CD8-positive, alpha-beta memory T cell (primary cell): Measurements from ENCODE around the gene CRKL. TPM values are rescaled to one million over a fixed set of nuclear protein-coding genes. Genes with fewer than 3 reads are reported as not detected.

Source experiments
- CTCF ChIA-PET: fragments of 350-600 bp; sonication (Branson Sonifier 250); formaldehyde crosslinking; loops from one replicate; lab custom pipeline; 2021; ENCODE audit warnings: antibody characterized with exemption; lab: Charles Lee
- POLR2A ChIA-PET: fragments of 350-600 bp; sonication (Branson Sonifier 250); formaldehyde crosslinking; loops from one replicate; lab custom pipeline; 2021; ENCODE audit warnings: antibody characterized with exemption; lab: Charles Lee
- DNase-seq, 5 donors: peaks; one replicate each; pipeline versions ENCODE4 v3.0.0 to v3.0.0-alpha.2; 2020 to 2022; ENCODE audit warnings: mixed read lengths in 1 of 5
- H3K27ac ChIP-seq: one replicate; pipeline ENCODE4 v1.7.0; 2013; ENCODE audit warnings: low read depth, mild to moderate bottlenecking, low read length, moderate library complexity
- H3K27me3 ChIP-seq: 2 replicates; pipeline ENCODE4 v1.7.0; 2013; ENCODE audit warnings: low read length, mild to moderate bottlenecking; ENCODE audit not compliant: insufficient read depth, poor library complexity, severe bottlenecking
- H3K36me3 ChIP-seq: 2 replicates; pipeline ENCODE4 v1.7.0; 2013; ENCODE audit warnings: mild to moderate bottlenecking, low read length, moderate library complexity; ENCODE audit not compliant: insufficient read depth
- H3K4me1 ChIP-seq: 2 replicates; pipeline ENCODE4 v1.7.0; 2013; ENCODE audit warnings: mild to moderate bottlenecking, low read length, moderate library complexity; ENCODE audit not compliant: insufficient read depth
- H3K4me3 ChIP-seq: 2 replicates; pipeline ENCODE4 v1.7.0; 2013; ENCODE audit warnings: mild to moderate bottlenecking, low read length
- H3K9me3 ChIP-seq: 2 replicates; pipeline ENCODE4 v1.7.0; 2013; ENCODE audit warnings: mild to moderate bottlenecking, low read length
- H3K27ac Mint-ChIP-seq, 8 donors: one replicate each; pipeline ENCODE4 v1.8.0; 2020 to 2021; ENCODE audit warnings: mixed read lengths in 8 of 8, mild to moderate bottlenecking in 6 of 8, inconsistent platforms in 3 of 8, moderate library complexity in 3 of 8
- H3K27me3 Mint-ChIP-seq, 2 donors: one replicate each; pipeline ENCODE4 v1.8.0; 2020 to 2021; ENCODE audit warnings: mixed read lengths in 2 of 2, mild to moderate bottlenecking in 1 of 2, moderate library complexity in 1 of 2
- H3K36me3 Mint-ChIP-seq, 3 donors: one replicate each; pipeline ENCODE4 v1.8.0; 2020 to 2021; ENCODE audit warnings: mixed read lengths in 3 of 3, inconsistent platforms in 1 of 3, mild to moderate bottlenecking in 1 of 3
- H3K4me1 Mint-ChIP-seq, 3 donors: one replicate each; pipeline ENCODE4 v1.8.0; 2020 to 2021; ENCODE audit warnings: mixed read lengths in 3 of 3, inconsistent platforms in 1 of 3, mild to moderate bottlenecking in 1 of 3
- H3K4me3 Mint-ChIP-seq, 7 donors: one replicate each; pipeline ENCODE4 v1.8.0; 2020 to 2021; ENCODE audit warnings: mixed read lengths in 7 of 7, mild to moderate bottlenecking in 6 of 7, moderate library complexity in 4 of 7, inconsistent platforms in 2 of 7
- H3K9me3 Mint-ChIP-seq, 5 donors: one replicate each; pipeline ENCODE4 v1.8.0; 2020 to 2022; ENCODE audit warnings: mixed read lengths in 5 of 5, mild to moderate bottlenecking in 3 of 5, moderate library complexity in 2 of 5, inconsistent platforms in 1 of 5
- polyA plus RNA-seq: library from polyadenylated mRNA; unstranded; fragments of 300-500 nt; fragmentation: Illumina TruSeq; gene quantifications from one replicate; pipeline ENCODE4 v1.2.3, GENCODE V29; 2021
- total RNA-seq, 2 experiments: library from RNA; stranded (reverse); gene quantifications; one replicate each; pipeline ENCODE4 v1.2.3, GENCODE V29; 2021

CRKL gene
- total and polyA plus RNA-seq, 3 experiments from 2014 or later: 54.5 to 98.1 (median 94.0) TPM

- DNase-seq: no peak
- Mint-ChIP-seq H3K9me3 (no peaks in the 10 kb centered on the region), H3K36me3 (peaks cover 0 to 57% (median 0%) of the 10 kb centered on the region in 3 donors), H3K27me3 (peaks cover 0 to 3% of the 10 kb centered on the region in 2 donors), H3K4me3 (peak overlapping the region; percentile 85 to 97 (median 95)), H3K27ac (peak overlapping the region; percentile 97 to 100 (median 99)), H3K4me1 (peaks cover 22 to 55% (median 23%) of the 10 kb centered on the region in 3 donors)
- Histone ChIP-seq H3K27ac (peak overlapping the region; percentile 99), H3K4me1 (peaks cover 32% of the 10 kb centered on the region), H3K9me3 (no peaks in the 10 kb centered on the region), H3K27me3 (no peaks in the 10 kb centered on the region), H3K36me3 (peaks cover 22% of the 10 kb centered on the region), H3K4me3 (peak overlapping the region; percentile 65)
- CTCF ChIA-PET: interaction anchor here (1.1 to 1.9 kb wide), 2 partner anchors 14 to 19 kb away, joined by 4 to 5 read pairs; partner anchors contain the start of genes LZTR1 and P2RX6
- POLR2A ChIA-PET: interaction anchor here (1.0 to 1.4 kb wide), 2 partner anchors 19 to 682 kb away, joined by 3 to 6 read pairs; partner anchors contain the start of genes DGCR6L and LZTR1
Observed at GRCh38 chr22:21000987-21001600, 83.9 kb downstream of the CRKL start.

- POLR2A ChIA-PET: interaction anchor here (0.6 to 2.2 kb wide), 5 partner anchors 12 to 885 kb away, joined by 3 to 12 read pairs (median 6); partner anchors contain the start of genes LZTR1, P2RX6 and TRMT2A
- H3K4me1 ChIP-seq: peaks cover 32% of the 10 kb centered on the region
- peaks cover 22% of the 10 kb centered on the region for H3K36me3 ChIP-seq
Observed at GRCh38 chr22:21001601-21002325, 84.6 kb downstream of the CRKL start, which contains the start of gene THAP7. Gene THAP7 (minus strand): TSS chr22:21002118. CDS start chr22:21001911, 207 bp downstream.

More at GRCh38 chr22:21001601-21002325, 84.6 kb downstream of the CRKL start, which contains the start of gene THAP7:
- H3K4me1 Mint-ChIP-seq: peaks cover 22 to 55% (median 23%) of the 10 kb centered on the region in 3 donors
- peak within 1 kb of the TSS; percentile 97 to 100 (median 99) for H3K27ac Mint-ChIP-seq
- H3K4me3 Mint-ChIP-seq: peak within 1 kb of the TSS; percentile 85 to 97 (median 95)
- Histone ChIP-seq H3K9me3 (no peaks in the 10 kb centered on the region), H3K27me3 (no peaks in the 10 kb centered on the region), H3K4me3 (peak within 1 kb of the TSS; percentile 65), H3K27ac (peak within 1 kb of the TSS; percentile 99)
- peaks cover 0 to 3% of the 10 kb centered on the region in 2 donors for H3K27me3 Mint-ChIP-seq
- H3K36me3 Mint-ChIP-seq: peaks cover 0 to 52% (median 0%) of the 10 kb centered on the region in 3 donors
- DNase-seq: peak; percentile 95 to 98 (median 97)
- no peaks in the 10 kb centered on the region for H3K9me3 Mint-ChIP-seq
- CTCF ChIA-PET: interaction anchor here (1.1 to 1.9 kb wide), 3 partner anchors 13 to 20 kb away, joined by 4 to 5 read pairs (median 5); partner anchors contain the start of genes LZTR1 and P2RX6

Other genes starting within 250 kb of the CRKL start
- gene SERPIND1, start 143.3 kb upstream of the CRKL start, total RNA-seq: not detected
- gene SERPIND1, start 143.3 kb upstream of the CRKL start, polyA plus RNA-seq: 0.32 TPM
- 10 to 100 TPM; 64.9 to 65.5 TPM for gene PI4KA, start 58.6 kb upstream of the CRKL start, total RNA-seq
- 65.8 TPM for gene PI4KA, start 58.6 kb upstream of the CRKL start, polyA plus RNA-seq
- 10 to 100 TPM; 21.9 to 23.3 TPM for gene SNAP29, start 58.4 kb upstream of the CRKL start, total RNA-seq
- gene SNAP29, start 58.4 kb upstream of the CRKL start, polyA plus RNA-seq: 26.0 TPM
- under 1 TPM; 0.16 to 0.33 TPM for gene AIFM3, start 49.8 kb downstream of the CRKL start, total RNA-seq
- not detected for gene AIFM3, start 49.8 kb downstream of the CRKL start, polyA plus RNA-seq
- 10 to 100 TPM; 75.0 to 78.7 TPM for gene LZTR1, start 64.9 kb downstream of the CRKL start, total RNA-seq
- gene LZTR1, start 64.9 kb downstream of the CRKL start, polyA plus RNA-seq: 17.1 TPM
- 10 to 100 TPM; 43.9 TPM for gene THAP7, start 84.7 kb downstream of the CRKL start, total RNA-seq
- gene THAP7, start 84.7 kb downstream of the CRKL start, polyA plus RNA-seq: 42.8 TPM
- gene P2RX6, start 97.8 kb downstream of the CRKL start, total RNA-seq: under 1 TPM; 0.24 to 0.35 TPM
- 0.33 TPM for gene P2RX6, start 97.8 kb downstream of the CRKL start, polyA plus RNA-seq
- under 1 TPM; 0.13 to 0.37 TPM for gene SLC7A4, start 115.2 kb downstream of the CRKL start, total RNA-seq
- gene SLC7A4, start 115.2 kb downstream of the CRKL start, polyA plus RNA-seq: 0.82 TPM
- gene LRRC74B, start 128.5 kb downstream of the CRKL start, total RNA-seq: not detected
- not detected for gene LRRC74B, start 128.5 kb downstream of the CRKL start, polyA plus RNA-seq